GM23338 (cell line): Measurements from ENCODE around the gene PTN. TPM values are rescaled to one million over a fixed set of nuclear protein-coding genes. Genes with fewer than 3 reads are reported as not detected.

Experiments used
- ATAC-seq: fragments of 200-7000 bp; cut with Tn5 transposase; 3 replicates; pipeline ENCODE4 v1.9.1; 2020
- DNase-seq: peaks from one replicate; pipeline ENCODE4 v3.0.0-alpha.2; 2015; ENCODE audit warnings: low spot score
- H2AFZ ChIP-seq: fragments of 200-600 bp; sonication (generic); 2 replicates; pipeline ENCODE4 v1.8.0; 2016; ENCODE audit warnings: antibody characterized with exemption, mild to moderate bottlenecking, moderate library complexity
- H3F3A ChIP-seq: fragments of 200-600 bp; sonication (generic); replicated peaks from 2 replicates; pipeline ENCODE4 v1.8.0; 2017; ENCODE audit warnings: antibody characterized with exemption, mixed run types, low read depth
- H3K27ac ChIP-seq: fragments of 200-600 bp; sonication (generic); 2 replicates; pipeline ENCODE4 v1.6.1; 2016; ENCODE audit warnings: low read depth
- H3K27me3 ChIP-seq: fragments of 200-600 bp; sonication (generic); 2 replicates; pipeline ENCODE4 v1.8.0; 2016; ENCODE audit warnings: mild to moderate bottlenecking, mixed run types, moderate library complexity; ENCODE audit not compliant: insufficient read depth
- H3K36me3 ChIP-seq: fragments of 200-600 bp; sonication (generic); 2 replicates; pipeline ENCODE4 v1.8.0; 2016; ENCODE audit warnings: mild to moderate bottlenecking; ENCODE audit not compliant: insufficient read depth
- H3K4me1 ChIP-seq: fragments of 200-600 bp; sonication (generic); 2 replicates; pipeline ENCODE4 v1.8.0; 2016; ENCODE audit warnings: mild to moderate bottlenecking, moderate library complexity; ENCODE audit not compliant: insufficient read depth
- H3K4me2 ChIP-seq: fragments of 200-600 bp; sonication (generic); 2 replicates; pipeline ENCODE4 v1.7.1; 2017; ENCODE audit warnings: mixed run types
- H3K4me3 ChIP-seq: fragments of 200-600 bp; sonication (generic); 2 replicates; pipeline ENCODE4 v1.6.1; 2016; ENCODE audit warnings: mixed run types
- H3K79me2 ChIP-seq: fragments of 200-600 bp; sonication (generic); replicated peaks from 2 replicates; pipeline ENCODE4 v1.8.0; 2017; ENCODE audit warnings: mild to moderate bottlenecking; ENCODE audit not compliant: insufficient read depth
- H3K9me2 ChIP-seq: fragments of 200-600 bp; sonication (generic); 2 replicates; pipeline ENCODE4 v1.8.0; 2017; ENCODE audit not compliant: insufficient read depth
- H4K20me1 ChIP-seq: fragments of 200-600 bp; sonication (generic); replicated peaks from 2 replicates; pipeline ENCODE4 v1.8.0; 2017; ENCODE audit warnings: mild to moderate bottlenecking; ENCODE audit not compliant: insufficient read depth
- H3K27ac Mint-ChIP-seq: 2 replicates; pipeline ENCODE4 v1.8.0; 2020; ENCODE audit warnings: inconsistent platforms, mild to moderate bottlenecking, moderate library complexity, mixed read lengths
- H3K27me3 Mint-ChIP-seq: 3 replicates; pipeline ENCODE4 v1.8.0; 2022; ENCODE audit warnings: low read depth, mild to moderate bottlenecking, moderate library complexity, mixed read lengths, inconsistent platforms; ENCODE audit not compliant: insufficient read depth, poor library complexity
- H3K36me3 Mint-ChIP-seq: 3 replicates; pipeline ENCODE4 v1.8.0; 2021; ENCODE audit warnings: low read depth, mild to moderate bottlenecking, inconsistent platforms, moderate library complexity, mixed read lengths
- H3K4me1 Mint-ChIP-seq: 3 replicates; pipeline ENCODE4 v1.8.0; 2020; ENCODE audit warnings: mild to moderate bottlenecking, inconsistent platforms, mixed read lengths
- H3K4me3 Mint-ChIP-seq: 3 replicates; pipeline ENCODE4 v1.8.0; 2021; ENCODE audit warnings: moderate library complexity, mild to moderate bottlenecking, inconsistent platforms, mixed read lengths
- H3K9me3 Mint-ChIP-seq: 3 replicates; pipeline ENCODE4 v1.8.0; 2020; ENCODE audit warnings: moderate library complexity, mild to moderate bottlenecking, inconsistent platforms, mixed read lengths
- EZH2 ChIP-seq: fragments of 200-600 bp; sonication (generic); IDR thresholded peaks from one replicate; pipeline ENCODE4 v1.8.0; 2017; ENCODE audit warnings: antibody characterized with exemption, mild to moderate bottlenecking, low read depth; ENCODE audit not compliant: unreplicated experiment
- EZH2phosphoT487 ChIP-seq: fragments of 200-600 bp; sonication (generic); IDR thresholded peaks from one replicate; pipeline ENCODE4 v1.8.1; 2018; ENCODE audit warnings: antibody characterized with exemption; ENCODE audit not compliant: unreplicated experiment
- JUNB ChIP-seq: IDR thresholded peaks from one replicate; pipeline ENCODE4 v1.6.1; 2016; ENCODE audit warnings: antibody characterized with exemption; ENCODE audit not compliant: unreplicated experiment
- ZNF114 ChIP-seq: fragments of 250-450 bp; sonication (Bioruptor Pico); IDR thresholded peaks from 2 replicates; pipeline ENCODE4 v1.5.0; 2020; ENCODE audit warnings: mild to moderate bottlenecking, moderate library complexity
- polyA plus RNA-seq: library from polyadenylated mRNA; unstranded; fragments of >200 nt; fragmentation: Nextera tagmentation; extraction: Ambion mirVana; gene quantifications from 2 replicates; pipeline ENCODE4 v1.2.1, GENCODE V29; 2016
- total RNA-seq: library from RNA; depleted of rRNA; stranded (reverse); fragments of >200 nt; shearing (Covaris generic); gene quantifications from 2 replicates; pipeline ENCODE4 v1.2.3, GENCODE V29; 2014
- TF ChIP-seq, protein P1 (sequence below): IDR thresholded peaks from one replicate; pipeline ENCODE4 v1.6.1; 2018; ENCODE audit warnings: antibody characterized with exemption; ENCODE audit not compliant: unreplicated experiment
- TF ChIP-seq, protein P2 (sequence below): fragments of 250-450 bp; sonication (Bioruptor Pico); IDR thresholded peaks from 2 replicates; pipeline ENCODE4 v1.5.0; 2020; ENCODE audit warnings: mild to moderate bottlenecking, moderate library complexity

Gene PTN
- total and polyA plus RNA-seq, 2 experiments from 2014 or later: 20.1 to 39.4 TPM

DNA sequence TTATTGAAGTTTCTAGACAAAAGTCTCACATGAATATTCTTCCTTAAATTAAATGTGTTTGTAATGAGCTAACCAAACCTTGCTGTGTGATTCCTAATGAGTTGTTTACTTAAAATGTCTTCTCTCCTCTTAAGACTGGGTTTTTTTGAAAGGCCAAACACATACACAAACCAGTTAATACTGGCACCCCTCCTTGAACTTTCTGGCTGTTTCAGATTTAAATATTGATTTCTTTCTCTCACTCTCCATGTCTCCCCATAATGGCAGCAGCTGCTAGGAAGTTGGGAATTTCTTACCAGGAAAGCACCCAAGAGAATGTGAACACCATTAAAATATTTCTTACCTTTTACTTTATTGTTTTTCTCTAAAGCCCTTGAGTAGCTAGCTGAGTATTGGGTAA is 11.4 kb upstream of the PTN start:
- H3K9me2 ChIP-seq: no peaks in the 10 kb centered on the region
- H3F3A ChIP-seq: no peaks in the 10 kb centered on the region
- no peaks in the 10 kb centered on the region for H3K4me1 Mint-ChIP-seq
- H3K36me3 Mint-ChIP-seq: peaks cover 18% of the 10 kb centered on the region; the same call in 2 of the 3 replicates
- no peaks in the 10 kb centered on the region for H3K4me1 ChIP-seq
- no peaks in the 10 kb centered on the region for H3K79me2 ChIP-seq
- no peaks in the 10 kb centered on the region for H4K20me1 ChIP-seq
- DNase-seq (no peak), ATAC-seq (no peak)
- H3K36me3 ChIP-seq: peaks cover 13% of the 10 kb centered on the region; the same call in 1 of the 2 replicates
- H3K4me2 ChIP-seq: no peak overlapping the region
- no peak overlapping the region for H2AFZ ChIP-seq
- H3K27me3 ChIP-seq: no peaks in the 10 kb centered on the region
- no peak overlapping the region for H3K27ac ChIP-seq
- H3K27ac Mint-ChIP-seq: no peak overlapping the region
- peaks cover 40% of the 10 kb centered on the region for H3K9me3 Mint-ChIP-seq
- no peak overlapping the region for H3K4me3 Mint-ChIP-seq
- H3K4me3 ChIP-seq: no peak overlapping the region
- peaks cover 3% of the 10 kb centered on the region for H3K27me3 Mint-ChIP-seq
- TF ChIP-seq, protein P1, sequence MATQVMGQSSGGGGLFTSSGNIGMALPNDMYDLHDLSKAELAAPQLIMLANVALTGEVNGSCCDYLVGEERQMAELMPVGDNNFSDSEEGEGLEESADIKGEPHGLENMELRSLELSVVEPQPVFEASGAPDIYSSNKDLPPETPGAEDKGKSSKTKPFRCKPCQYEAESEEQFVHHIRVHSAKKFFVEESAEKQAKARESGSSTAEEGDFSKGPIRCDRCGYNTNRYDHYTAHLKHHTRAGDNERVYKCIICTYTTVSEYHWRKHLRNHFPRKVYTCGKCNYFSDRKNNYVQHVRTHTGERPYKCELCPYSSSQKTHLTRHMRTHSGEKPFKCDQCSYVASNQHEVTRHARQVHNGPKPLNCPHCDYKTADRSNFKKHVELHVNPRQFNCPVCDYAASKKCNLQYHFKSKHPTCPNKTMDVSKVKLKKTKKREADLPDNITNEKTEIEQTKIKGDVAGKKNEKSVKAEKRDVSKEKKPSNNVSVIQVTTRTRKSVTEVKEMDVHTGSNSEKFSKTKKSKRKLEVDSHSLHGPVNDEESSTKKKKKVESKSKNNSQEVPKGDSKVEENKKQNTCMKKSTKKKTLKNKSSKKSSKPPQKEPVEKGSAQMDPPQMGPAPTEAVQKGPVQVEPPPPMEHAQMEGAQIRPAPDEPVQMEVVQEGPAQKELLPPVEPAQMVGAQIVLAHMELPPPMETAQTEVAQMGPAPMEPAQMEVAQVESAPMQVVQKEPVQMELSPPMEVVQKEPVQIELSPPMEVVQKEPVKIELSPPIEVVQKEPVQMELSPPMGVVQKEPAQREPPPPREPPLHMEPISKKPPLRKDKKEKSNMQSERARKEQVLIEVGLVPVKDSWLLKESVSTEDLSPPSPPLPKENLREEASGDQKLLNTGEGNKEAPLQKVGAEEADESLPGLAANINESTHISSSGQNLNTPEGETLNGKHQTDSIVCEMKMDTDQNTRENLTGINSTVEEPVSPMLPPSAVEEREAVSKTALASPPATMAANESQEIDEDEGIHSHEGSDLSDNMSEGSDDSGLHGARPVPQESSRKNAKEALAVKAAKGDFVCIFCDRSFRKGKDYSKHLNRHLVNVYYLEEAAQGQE: no peak
- TF ChIP-seq EZH2phosphoT487 (no peak), ZNF114 (CRISPR knock-in tag) (no peak), JUNB (no peak), EZH2 (no peak)
- TF ChIP-seq, protein P2, sequence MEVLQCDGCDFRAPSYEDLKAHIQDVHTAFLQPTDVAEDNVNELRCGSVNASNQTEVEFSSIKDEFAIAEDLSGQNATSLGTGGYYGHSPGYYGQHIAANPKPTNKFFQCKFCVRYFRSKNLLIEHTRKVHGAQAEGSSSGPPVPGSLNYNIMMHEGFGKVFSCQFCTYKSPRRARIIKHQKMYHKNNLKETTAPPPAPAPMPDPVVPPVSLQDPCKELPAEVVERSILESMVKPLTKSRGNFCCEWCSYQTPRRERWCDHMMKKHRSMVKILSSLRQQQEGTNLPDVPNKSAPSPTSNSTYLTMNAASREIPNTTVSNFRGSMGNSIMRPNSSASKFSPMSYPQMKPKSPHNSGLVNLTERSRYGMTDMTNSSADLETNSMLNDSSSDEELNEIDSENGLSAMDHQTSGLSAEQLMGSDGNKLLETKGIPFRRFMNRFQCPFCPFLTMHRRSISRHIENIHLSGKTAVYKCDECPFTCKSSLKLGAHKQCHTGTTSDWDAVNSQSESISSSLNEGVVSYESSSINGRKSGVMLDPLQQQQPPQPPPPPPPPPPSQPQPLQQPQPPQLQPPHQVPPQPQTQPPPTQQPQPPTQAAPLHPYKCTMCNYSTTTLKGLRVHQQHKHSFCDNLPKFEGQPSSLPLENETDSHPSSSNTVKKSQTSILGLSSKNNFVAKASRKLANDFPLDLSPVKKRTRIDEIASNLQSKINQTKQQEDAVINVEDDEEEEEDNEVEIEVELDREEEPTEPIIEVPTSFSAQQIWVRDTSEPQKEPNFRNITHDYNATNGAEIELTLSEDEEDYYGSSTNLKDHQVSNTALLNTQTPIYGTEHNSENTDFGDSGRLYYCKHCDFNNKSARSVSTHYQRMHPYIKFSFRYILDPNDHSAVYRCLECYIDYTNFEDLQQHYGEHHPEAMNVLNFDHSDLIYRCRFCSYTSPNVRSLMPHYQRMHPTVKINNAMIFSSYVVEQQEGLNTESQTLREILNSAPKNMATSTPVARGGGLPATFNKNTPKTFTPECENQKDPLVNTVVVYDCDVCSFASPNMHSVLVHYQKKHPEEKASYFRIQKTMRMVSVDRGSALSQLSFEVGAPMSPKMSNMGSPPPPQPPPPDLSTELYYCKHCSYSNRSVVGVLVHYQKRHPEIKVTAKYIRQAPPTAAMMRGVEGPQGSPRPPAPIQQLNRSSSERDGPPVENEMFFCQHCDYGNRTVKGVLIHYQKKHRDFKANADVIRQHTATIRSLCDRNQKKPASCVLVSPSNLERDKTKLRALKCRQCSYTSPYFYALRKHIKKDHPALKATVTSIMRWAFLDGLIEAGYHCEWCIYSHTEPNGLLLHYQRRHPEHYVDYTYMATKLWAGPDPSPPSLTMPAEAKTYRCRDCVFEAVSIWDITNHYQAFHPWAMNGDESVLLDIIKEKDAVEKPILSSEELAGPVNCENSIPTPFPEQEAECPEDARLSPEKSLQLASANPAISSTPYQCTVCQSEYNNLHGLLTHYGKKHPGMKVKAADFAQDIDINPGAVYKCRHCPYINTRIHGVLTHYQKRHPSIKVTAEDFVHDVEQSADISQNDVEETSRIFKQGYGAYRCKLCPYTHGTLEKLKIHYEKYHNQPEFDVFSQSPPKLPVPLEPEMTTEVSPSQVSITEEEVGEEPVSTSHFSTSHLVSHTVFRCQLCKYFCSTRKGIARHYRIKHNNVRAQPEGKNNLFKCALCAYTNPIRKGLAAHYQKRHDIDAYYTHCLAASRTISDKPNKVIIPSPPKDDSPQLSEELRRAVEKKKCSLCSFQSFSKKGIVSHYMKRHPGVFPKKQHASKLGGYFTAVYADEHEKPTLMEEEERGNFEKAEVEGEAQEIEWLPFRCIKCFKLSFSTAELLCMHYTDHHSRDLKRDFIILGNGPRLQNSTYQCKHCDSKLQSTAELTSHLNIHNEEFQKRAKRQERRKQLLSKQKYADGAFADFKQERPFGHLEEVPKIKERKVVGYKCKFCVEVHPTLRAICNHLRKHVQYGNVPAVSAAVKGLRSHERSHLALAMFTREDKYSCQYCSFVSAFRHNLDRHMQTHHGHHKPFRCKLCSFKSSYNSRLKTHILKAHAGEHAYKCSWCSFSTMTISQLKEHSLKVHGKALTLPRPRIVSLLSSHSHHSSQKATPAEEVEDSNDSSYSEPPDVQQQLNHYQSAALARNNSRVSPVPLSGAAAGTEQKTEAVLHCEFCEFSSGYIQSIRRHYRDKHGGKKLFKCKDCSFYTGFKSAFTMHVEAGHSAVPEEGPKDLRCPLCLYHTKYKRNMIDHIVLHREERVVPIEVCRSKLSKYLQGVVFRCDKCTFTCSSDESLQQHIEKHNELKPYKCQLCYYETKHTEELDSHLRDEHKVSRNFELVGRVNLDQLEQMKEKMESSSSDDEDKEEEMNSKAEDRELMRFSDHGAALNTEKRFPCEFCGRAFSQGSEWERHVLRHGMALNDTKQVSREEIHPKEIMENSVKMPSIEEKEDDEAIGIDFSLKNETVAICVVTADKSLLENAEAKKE (CRISPR knock-in tag): no peak
